Measurements from ENCODE around the gene BTF3. TPM values are rescaled to one million over a fixed set of nuclear protein-coding genes. Genes with fewer than 3 reads are reported as not detected.
A peak's percentile ranks its signal among the peaks of the same experiment; 100 is the strongest.

The BTF3 gene
- total and polyA plus RNA-seq, 12 donors, result 283 to 714 (median 399) TPM

DNA sequence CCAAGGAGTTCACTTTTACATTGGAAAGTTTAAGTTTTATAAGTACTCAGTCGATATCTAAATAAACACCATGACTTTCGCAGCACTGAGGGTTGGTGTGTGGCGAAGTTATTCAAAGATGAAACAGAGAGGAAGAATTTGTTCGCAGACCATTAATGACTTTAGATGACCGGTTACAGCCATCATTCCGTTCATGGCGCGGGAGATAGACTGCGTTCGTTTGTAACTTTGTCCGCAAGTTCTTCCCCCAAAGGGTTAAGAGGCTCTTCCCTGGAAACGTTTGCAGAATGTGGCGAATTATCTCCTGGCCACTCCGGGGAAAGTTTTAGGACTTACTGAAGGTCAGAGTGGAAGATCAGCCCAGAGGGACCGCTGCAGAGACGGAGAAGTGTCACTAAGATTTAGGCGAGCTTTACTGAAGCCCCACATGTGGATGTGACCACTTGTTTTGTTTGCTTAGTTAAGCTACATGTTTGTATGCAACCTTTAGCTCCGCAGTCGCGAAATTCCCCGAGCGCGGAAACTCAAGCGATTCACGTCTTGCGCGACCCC, 47.5 kb upstream of the BTF3 start:
- ATAC-seq, result no peak
- Histone ChIP-seq H3K9me3 (no peaks in the 10 kb centered on the region), H3K27ac (no peak overlapping the region), H3K4me3 (peak overlapping the region in 2 of 10 donors; percentile 7 to 20), H3K4me1 (peaks cover 7 to 35% (median 19%) of the 10 kb centered on the region in 9 donors), H3K36me3 (peaks cover 0 to 13% (median 0%) of the 10 kb centered on the region in 9 donors), H3K27me3 (peaks cover 47 to 94% (median 92%) of the 10 kb centered on the region in 7 donors)
- TF ChIP-seq, protein P1, sequence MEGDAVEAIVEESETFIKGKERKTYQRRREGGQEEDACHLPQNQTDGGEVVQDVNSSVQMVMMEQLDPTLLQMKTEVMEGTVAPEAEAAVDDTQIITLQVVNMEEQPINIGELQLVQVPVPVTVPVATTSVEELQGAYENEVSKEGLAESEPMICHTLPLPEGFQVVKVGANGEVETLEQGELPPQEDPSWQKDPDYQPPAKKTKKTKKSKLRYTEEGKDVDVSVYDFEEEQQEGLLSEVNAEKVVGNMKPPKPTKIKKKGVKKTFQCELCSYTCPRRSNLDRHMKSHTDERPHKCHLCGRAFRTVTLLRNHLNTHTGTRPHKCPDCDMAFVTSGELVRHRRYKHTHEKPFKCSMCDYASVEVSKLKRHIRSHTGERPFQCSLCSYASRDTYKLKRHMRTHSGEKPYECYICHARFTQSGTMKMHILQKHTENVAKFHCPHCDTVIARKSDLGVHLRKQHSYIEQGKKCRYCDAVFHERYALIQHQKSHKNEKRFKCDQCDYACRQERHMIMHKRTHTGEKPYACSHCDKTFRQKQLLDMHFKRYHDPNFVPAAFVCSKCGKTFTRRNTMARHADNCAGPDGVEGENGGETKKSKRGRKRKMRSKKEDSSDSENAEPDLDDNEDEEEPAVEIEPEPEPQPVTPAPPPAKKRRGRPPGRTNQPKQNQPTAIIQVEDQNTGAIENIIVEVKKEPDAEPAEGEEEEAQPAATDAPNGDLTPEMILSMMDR (IDR thresholded peaks at IDR 0.05), result no peak
- intact Hi-C loops (cut with DNase I), result loop anchor here in 6 of 10 donors (2.0 to 10.0 kb wide), 4 partner anchors 233 to 368 kb away; no protein-coding TSS in a partner anchor
- WGBS, 2 donors, result 4 to 6% methylated on average over 27 of the region's 27 CpGs
- no peak for DNase-seq

DNA sequence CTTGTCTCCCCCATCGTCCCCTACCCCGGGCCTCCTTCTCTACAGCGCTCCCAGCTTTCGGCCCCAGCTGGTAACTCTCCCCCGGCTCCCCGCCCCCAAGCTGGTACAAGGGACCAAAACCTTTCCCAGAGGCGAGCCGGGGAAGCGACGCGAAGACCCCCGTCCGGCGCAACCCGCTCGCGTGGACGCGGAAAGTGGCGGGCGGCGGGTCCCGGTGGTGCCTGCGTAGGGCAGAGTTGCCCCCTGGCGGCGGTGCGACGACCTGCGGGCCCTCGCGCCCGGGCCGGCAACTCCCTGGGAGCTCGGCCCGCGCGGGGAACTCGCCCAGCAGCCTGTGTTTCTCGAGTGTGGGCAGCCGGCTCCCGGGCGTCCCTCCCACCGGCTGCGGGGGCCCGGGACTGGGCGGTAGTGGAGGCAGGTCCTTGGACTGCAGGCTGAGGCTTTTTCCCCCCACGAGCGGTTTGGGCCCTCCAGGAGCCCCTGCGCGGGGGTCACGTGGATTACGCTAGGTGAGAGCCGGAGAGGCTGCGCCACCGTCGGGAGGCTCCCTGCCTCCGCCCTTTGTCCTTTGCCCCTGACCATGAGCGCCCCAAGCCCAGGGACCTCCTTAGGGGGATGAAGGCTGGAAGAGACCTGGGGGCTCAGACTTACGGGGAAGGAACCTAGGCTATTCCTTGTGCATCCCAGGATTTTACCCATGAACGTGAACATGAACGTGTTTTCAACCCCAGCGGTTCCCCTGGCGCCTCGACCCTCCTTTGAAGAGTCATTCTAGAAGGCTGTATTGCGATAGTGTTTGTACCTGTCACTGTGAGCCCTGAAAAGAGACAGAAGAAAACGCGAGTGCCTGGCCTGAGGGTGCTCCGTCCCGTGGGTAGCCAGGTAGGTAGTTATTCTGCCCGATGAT, 46.8 kb upstream of the BTF3 start:
- TF ChIP-seq, protein P1 (IDR thresholded peaks at IDR 0.05), result peak; percentile 64 to 86 (median 74)
- peaks cover 41 to 94% (median 92%) of the 10 kb centered on the region in 7 donors for H3K27me3 ChIP-seq

DNA sequence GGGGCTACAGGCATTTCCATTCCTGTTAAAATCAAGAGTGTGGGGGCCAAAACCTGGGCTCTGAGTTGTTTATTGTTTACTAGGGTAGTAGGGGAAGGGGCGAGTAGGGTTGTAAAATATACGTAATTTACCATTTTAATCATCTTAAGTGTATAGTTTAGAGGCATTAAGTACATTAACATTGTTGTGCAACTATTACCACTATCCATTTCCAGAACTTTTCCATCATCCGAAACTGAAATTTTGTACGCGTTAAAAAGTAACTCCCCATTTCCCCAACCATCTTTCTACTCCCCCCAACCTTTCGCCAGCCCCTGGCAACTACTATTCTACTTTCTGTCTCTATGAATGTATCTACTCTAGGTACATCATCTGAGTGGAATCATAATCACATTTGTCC, 46.0 kb upstream of the BTF3 start:
- intact Hi-C loops (cut with DNase I), result loop anchor here in 6 of 10 donors (5.0 to 10.0 kb wide), 3 partner anchors 235 to 370 kb away; no protein-coding TSS in a partner anchor
- H3K4me3 ChIP-seq, result no peak overlapping the region
- H3K9me3 ChIP-seq, result peaks cover 0 to 4% (median 0%) of the 10 kb centered on the region in 11 donors
- no peak overlapping the region for H3K27ac ChIP-seq
- H3K4me1 ChIP-seq, result peaks cover 7 to 30% (median 15%) of the 10 kb centered on the region in 9 donors
- 56 to 62% methylated on average over 6 of the region's 6 CpGs for WGBS, 2 donors
- peaks cover 0 to 13% (median 0%) of the 10 kb centered on the region in 9 donors for H3K36me3 ChIP-seq
- peaks cover 38 to 97% (median 95%) of the 10 kb centered on the region in 7 donors for H3K27me3 ChIP-seq
- DNase-seq (no peak), ATAC-seq (no peak)
- TF ChIP-seq, protein P1 (IDR thresholded peaks at IDR 0.05), result no peak

More for the DNA sequence above, 46.8 kb upstream of the BTF3 start:
- 2 to 3% methylated on average over 61 to 70 of the region's 70 CpGs for WGBS, 2 donors
- intact Hi-C loops (cut with DNase I), result loop anchor here in 6 of 10 donors (2.0 to 10.0 kb wide), 4 partner anchors 234 to 369 kb away; no protein-coding TSS in a partner anchor
- Histone ChIP-seq H3K36me3 (peaks cover 0 to 13% (median 0%) of the 10 kb centered on the region in 9 donors), H3K4me1 (peaks cover 7 to 33% (median 18%) of the 10 kb centered on the region in 9 donors), H3K4me3 (peak overlapping the region in 3 of 10 donors; percentile 7 to 20 (median 10)), H3K9me3 (peaks cover 0 to 1% (median 0%) of the 10 kb centered on the region in 11 donors), H3K27ac (no peak overlapping the region)
- ATAC-seq, result peak in 7 of 8 donors; percentile 57 to 83 (median 71)
- DNase-seq, result peak; percentile 36 to 69
